CD14-positive monocyte (primary cell): ENCODE measurements around the gene MBD3. TPM values are rescaled to one million over a fixed set of nuclear protein-coding genes. Genes with fewer than 3 reads are reported as not detected.

ENCODE experiments used
- DNase-seq, 3 donors: peaks; one replicate each; pipeline ENCODE4 v3.0.0-alpha.2; 2011 to 2022
- H2AFZ ChIP-seq: 2 replicates; pipeline ENCODE4 v1.6.0; 2012; ENCODE audit warnings: mild to moderate bottlenecking, low read depth, low read length, inconsistent platforms; ENCODE audit not compliant: insufficient read depth, poor library complexity, severe bottlenecking
- H3K27ac ChIP-seq, 2 donors: 1 replicate in 1 of 2; 2 replicates in 1 of 2; pipeline ENCODE4 v1.5.1; 2012 to 2013; ENCODE audit warnings: low read length in 2 of 2, control low read depth in 1 of 2, inconsistent platforms in 1 of 2, low read depth in 1 of 2, mild to moderate bottlenecking in 1 of 2
- H3K27me3 ChIP-seq, 2 donors: one replicate each; pipeline versions ENCODE4 v1.6.0 to v1.6.1; 2011 to 2013; ENCODE audit warnings: low read length in 2 of 2; ENCODE audit not compliant: control insufficient read depth in 2 of 2, insufficient read depth in 2 of 2
- H3K36me3 ChIP-seq, 2 donors: replicated peaks in 1 of 2; 1 replicate in 1 of 2; 2 replicates in 1 of 2; pipeline versions ENCODE4 v1.5.1 to v1.6.1; 2012 to 2013; ENCODE audit warnings: low read length in 2 of 2, control low read depth in 1 of 2, inconsistent platforms in 1 of 2, mild to moderate bottlenecking in 1 of 2; ENCODE audit not compliant: insufficient read depth in 2 of 2, control insufficient read depth in 1 of 2
- H3K4me1 ChIP-seq, 2 donors: 1 replicate in 1 of 2; 2 replicates in 1 of 2; pipeline versions ENCODE4 v1.5.1 to v1.6.1; 2012 to 2013; ENCODE audit warnings: low read length in 2 of 2, control low read depth in 1 of 2, inconsistent platforms in 1 of 2, mild to moderate bottlenecking in 1 of 2, moderate library complexity in 1 of 2; ENCODE audit not compliant: insufficient read depth in 2 of 2, control insufficient read depth in 1 of 2
- H3K4me2 ChIP-seq: replicated peaks from 2 replicates; pipeline ENCODE3; 2012; ENCODE audit warnings: low read length, moderate library complexity, mild to moderate bottlenecking; ENCODE audit not compliant: poor library complexity, severe bottlenecking; ENCODE audit errors: extremely low read depth
- H3K4me3 ChIP-seq, 3 experiments: fragments of 200-600 bp in 1 of 3; sonication (generic) in 1 of 3; replicated peaks in 1 of 3; 1 replicate in 2 of 3; 2 replicates in 1 of 3; pipeline ENCODE4 v1.5.1; 2011 to 2013; ENCODE audit warnings: low read length in 3 of 3, mild to moderate bottlenecking in 3 of 3, control low read depth in 2 of 3, low read depth in 2 of 3, inconsistent platforms in 1 of 3, moderate library complexity in 1 of 3
- H3K79me2 ChIP-seq: 2 replicates; pipeline ENCODE4 v1.6.0; 2012; ENCODE audit warnings: mild to moderate bottlenecking, control low read depth, inconsistent platforms, low read length, moderate library complexity; ENCODE audit not compliant: insufficient read depth
- H3K9ac ChIP-seq: 2 replicates; pipeline ENCODE4 v1.6.0; 2017; ENCODE audit warnings: low read length, mild to moderate bottlenecking; ENCODE audit not compliant: insufficient read depth, poor library complexity, severe bottlenecking
- H3K9me3 ChIP-seq, 2 donors: replicated peaks in 1 of 2; 1 replicate in 1 of 2; 2 replicates in 1 of 2; pipeline versions ENCODE4 v1.5.1 to v1.6.1; 2012 to 2013; ENCODE audit warnings: low read length in 2 of 2, control low read depth in 1 of 2; ENCODE audit not compliant: control insufficient read depth in 1 of 2, insufficient read depth in 1 of 2
- H4K20me1 ChIP-seq: 2 replicates; pipeline ENCODE4 v1.6.0; 2012; ENCODE audit warnings: mild to moderate bottlenecking, low read length, control low read depth, moderate library complexity; ENCODE audit not compliant: insufficient read depth
- H3K27ac Mint-ChIP-seq, 7 donors: one replicate each; pipeline ENCODE4 v1.8.0; 2020; ENCODE audit warnings: mild to moderate bottlenecking in 7 of 7, mixed read lengths in 7 of 7, moderate library complexity in 6 of 7, inconsistent platforms in 2 of 7
- H3K27me3 Mint-ChIP-seq, 3 donors: one replicate each; pipeline ENCODE4 v1.8.0; 2021 to 2022; ENCODE audit warnings: low read depth in 3 of 3, mild to moderate bottlenecking in 3 of 3, mixed read lengths in 3 of 3, moderate library complexity in 3 of 3, inconsistent platforms in 1 of 3
- H3K36me3 Mint-ChIP-seq, 2 donors: one replicate each; pipeline ENCODE4 v1.8.0; 2020; ENCODE audit warnings: mixed read lengths in 2 of 2, inconsistent platforms in 1 of 2, mild to moderate bottlenecking in 1 of 2
- H3K4me1 Mint-ChIP-seq: one replicate; pipeline ENCODE4 v1.8.0; 2020; ENCODE audit warnings: mild to moderate bottlenecking, mixed read lengths
- H3K4me3 Mint-ChIP-seq, 2 donors: one replicate each; pipeline ENCODE4 v1.8.0; 2020; ENCODE audit warnings: mild to moderate bottlenecking in 2 of 2, mixed read lengths in 2 of 2, moderate library complexity in 1 of 2
- H3K9me3 Mint-ChIP-seq, 7 donors: one replicate each; pipeline ENCODE4 v1.8.0; 2020 to 2022; ENCODE audit warnings: mixed read lengths in 7 of 7, mild to moderate bottlenecking in 6 of 7, moderate library complexity in 6 of 7, inconsistent platforms in 2 of 7
- WGBS: methylation state at CpG from one replicate; pipeline ENCODE4 v1.1.5; 2013; ENCODE audit warnings: missing lambda C conversion rate; ENCODE audit not compliant: insufficient coverage; 5-methylcytosine and 5-hydroxymethylcytosine counted together
- intact Hi-C, 2 donors: fragments of 100-400 bp; cut with micrococcal nuclease; formaldehyde crosslinking; loops; one replicate each; pipeline versions ENCODE4 v1.15.0 to v1.15.1; 2023
- polyA plus RNA-seq, 3 donors: library from polyadenylated mRNA; depleted of rRNA in 1 of 3; unstranded in 2 of 3; stranded (reverse) in 1 of 3; fragments of 300-500 nt in 2 of 3; fragments of >200 nt in 1 of 3; fragmentation: Illumina TruSeq in 2 of 3; gene quantifications; 1 replicate in 2 of 3; 2 replicates in 1 of 3; pipeline ENCODE4 v1.2.3, GENCODE V29; 2012 to 2021
- TF ChIP-seq, protein P1 (sequence below): fragments of 200-600 bp; IDR thresholded peaks from one replicate; pipeline ENCODE4 v1.8.0; 2022; ENCODE audit warnings: antibody characterized with exemption, mild to moderate bottlenecking

The MBD3 gene
- polyA plus RNA-seq, 3 donors, result 2.6 to 35.3 (median 4.9) TPM

DNA sequence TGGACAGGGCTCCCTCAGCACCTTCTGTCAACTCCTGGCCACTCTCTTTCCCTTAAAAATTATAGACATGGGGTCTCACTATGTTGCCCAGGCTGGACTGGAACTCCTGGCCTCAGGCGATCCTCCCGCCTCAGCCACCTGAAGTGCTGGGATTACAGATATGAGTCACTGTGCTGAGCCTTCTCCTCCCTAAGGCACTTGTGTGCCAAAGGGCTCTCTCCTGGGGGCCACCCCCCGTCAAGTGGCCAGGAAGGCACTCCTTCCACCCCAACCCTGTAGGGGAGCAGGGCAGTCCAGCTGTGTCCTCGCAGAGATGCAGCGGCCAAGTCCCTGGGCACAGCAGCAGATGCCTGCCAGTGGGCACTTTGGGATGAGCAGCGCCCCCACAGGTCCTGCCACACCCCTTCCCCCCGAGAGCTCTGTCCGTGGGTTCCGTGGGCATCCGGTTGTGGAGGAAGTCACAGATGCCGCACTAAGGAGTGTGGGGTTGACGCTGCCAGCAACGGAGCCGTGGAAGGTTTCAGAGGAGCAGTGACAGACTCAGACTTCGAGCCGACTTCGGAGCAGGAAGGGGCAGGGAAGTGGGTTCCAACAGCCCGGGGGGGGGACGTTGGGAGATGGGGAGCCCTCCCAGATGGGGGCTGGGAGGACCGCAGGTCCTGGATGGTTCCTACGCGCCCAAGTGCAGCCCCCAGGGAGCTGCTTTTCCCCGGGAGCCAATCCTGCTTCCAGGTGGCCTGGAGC lies 15.9 kb upstream of the MBD3 start:
- peaks cover 22 to 29% of the 10 kb centered on the region in 2 donors for H3K36me3 ChIP-seq
- Mint-ChIP-seq H3K4me1 (peaks cover 42% of the 10 kb centered on the region), H3K4me3 (peak overlapping the region; percentile 54 to 77), H3K27ac (no peak overlapping the region), H3K9me3 (no peaks in the 10 kb centered on the region), H3K27me3 (peaks cover 3 to 15% (median 7%) of the 10 kb centered on the region in 3 donors), H3K36me3 (peaks cover 20 to 35% of the 10 kb centered on the region in 2 donors)
- TF ChIP-seq, protein P1, sequence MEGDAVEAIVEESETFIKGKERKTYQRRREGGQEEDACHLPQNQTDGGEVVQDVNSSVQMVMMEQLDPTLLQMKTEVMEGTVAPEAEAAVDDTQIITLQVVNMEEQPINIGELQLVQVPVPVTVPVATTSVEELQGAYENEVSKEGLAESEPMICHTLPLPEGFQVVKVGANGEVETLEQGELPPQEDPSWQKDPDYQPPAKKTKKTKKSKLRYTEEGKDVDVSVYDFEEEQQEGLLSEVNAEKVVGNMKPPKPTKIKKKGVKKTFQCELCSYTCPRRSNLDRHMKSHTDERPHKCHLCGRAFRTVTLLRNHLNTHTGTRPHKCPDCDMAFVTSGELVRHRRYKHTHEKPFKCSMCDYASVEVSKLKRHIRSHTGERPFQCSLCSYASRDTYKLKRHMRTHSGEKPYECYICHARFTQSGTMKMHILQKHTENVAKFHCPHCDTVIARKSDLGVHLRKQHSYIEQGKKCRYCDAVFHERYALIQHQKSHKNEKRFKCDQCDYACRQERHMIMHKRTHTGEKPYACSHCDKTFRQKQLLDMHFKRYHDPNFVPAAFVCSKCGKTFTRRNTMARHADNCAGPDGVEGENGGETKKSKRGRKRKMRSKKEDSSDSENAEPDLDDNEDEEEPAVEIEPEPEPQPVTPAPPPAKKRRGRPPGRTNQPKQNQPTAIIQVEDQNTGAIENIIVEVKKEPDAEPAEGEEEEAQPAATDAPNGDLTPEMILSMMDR, result no peak
- no peak overlapping the region for H3K27ac ChIP-seq
- H3K27me3 ChIP-seq, result peaks cover 0 to 6% of the 10 kb centered on the region in 2 donors
- H3K79me2 ChIP-seq, result peaks cover 17% of the 10 kb centered on the region
- H3K9me3 ChIP-seq, result no peaks in the 10 kb centered on the region
- peaks cover 42 to 46% of the 10 kb centered on the region in 2 donors for H3K4me1 ChIP-seq
- intact Hi-C loops, result no loop called here
- peak overlapping the region; percentile 15 for H3K9ac ChIP-seq
- H3K4me3 ChIP-seq, result peak overlapping the region in 1 of 3 experiments; percentile 49
- DNase-seq, result no peak
- H3K4me2 ChIP-seq, result peak overlapping the region; percentile 65
- H4K20me1 ChIP-seq, result peaks cover 15% of the 10 kb centered on the region
- WGBS, result 6% methylated on average over 19 of the region's 23 CpGs
- peak overlapping the region; percentile 50 for H2AFZ ChIP-seq

DNA sequence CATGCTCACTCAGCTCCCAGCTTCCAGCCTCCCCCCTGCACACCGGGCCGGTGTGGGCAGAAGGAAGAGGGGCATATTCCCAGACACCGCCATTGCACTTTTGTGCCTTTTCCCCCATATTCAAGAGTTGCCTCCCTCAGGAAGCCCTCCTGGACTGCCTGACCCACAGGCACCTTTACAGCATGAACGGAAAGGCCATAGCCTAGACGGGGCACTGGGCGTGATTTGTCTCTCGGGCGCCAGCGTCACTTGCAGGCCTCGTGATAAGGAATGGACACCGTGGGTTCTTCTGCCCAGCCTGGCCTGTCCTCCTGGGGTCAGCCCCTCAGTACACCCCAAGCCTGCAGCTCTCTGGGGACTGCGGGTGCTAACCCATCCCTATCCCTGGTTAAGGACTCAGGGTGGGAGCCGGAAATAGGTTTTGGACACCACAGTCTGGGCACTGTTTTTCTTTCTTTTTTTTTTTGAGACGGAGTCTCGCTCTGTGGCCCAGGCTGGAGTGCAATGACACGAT lies 13.5 kb upstream of the MBD3 start:
- H3K4me1 ChIP-seq, result peaks cover 45 to 54% of the 10 kb centered on the region in 2 donors
- peak overlapping the region; percentile 100 for H3K4me2 ChIP-seq
- peak overlapping the region; percentile 90 for H3K27ac ChIP-seq
- H2AFZ ChIP-seq, result peak overlapping the region; percentile 83
- Mint-ChIP-seq H3K9me3 (no peaks in the 10 kb centered on the region), H3K27me3 (peaks cover 3 to 15% (median 7%) of the 10 kb centered on the region in 3 donors), H3K36me3 (peaks cover 7 to 30% of the 10 kb centered on the region in 2 donors), H3K4me1 (peaks cover 50% of the 10 kb centered on the region), H3K27ac (peak overlapping the region; percentile 99 to 100 (median 100)), H3K4me3 (peak overlapping the region; percentile 96 to 99)
- peaks cover 41% of the 10 kb centered on the region for H3K79me2 ChIP-seq
- H3K27me3 ChIP-seq, result peaks cover 0 to 6% of the 10 kb centered on the region in 2 donors
- TF ChIP-seq, protein P1, result no peak
- no peaks in the 10 kb centered on the region for H3K9me3 ChIP-seq
- peaks cover under 1 to 20% of the 10 kb centered on the region in 2 donors for H3K36me3 ChIP-seq
- H4K20me1 ChIP-seq, result peaks cover 38% of the 10 kb centered on the region
- peak overlapping the region; percentile 94 for H3K9ac ChIP-seq
- H3K4me3 ChIP-seq, result peak overlapping the region; percentile 64 to 99 (median 99)
- DNase-seq, result peak in 1 of 3 donors; percentile 19
- intact Hi-C loops, result loop anchor here (1.0 to 2.0 kb wide), 2 partner anchors 45 kb away; no protein-coding TSS in a partner anchor
- 14% methylated on average over 9 of the region's 16 CpGs for WGBS
